HG03342 (cell line): ENCODE data around the gene TOGARAM2.

ENCODE experiments used
- ATAC-seq: cut with Tn5 transposase; IDR thresholded peaks from one replicate; pipeline ENCODE4 v1.9.1; 2021; ENCODE audit warnings: mild to moderate bottlenecking, moderate library complexity; ENCODE audit not compliant: unreplicated experiment

TOGARAM2 gene

GRCh38 chr2:29016504-29016903, 35.4 kb downstream of the TOGARAM2 start:
- no peak for ATAC-seq

GRCh38 chr2:29017716-29018435, 36.8 kb downstream of the TOGARAM2 start:
- no peak for ATAC-seq

GRCh38 chr2:29021886-29022285, 40.8 kb downstream of the TOGARAM2 start:
- ATAC-seq: no peak

GRCh38 chr2:29022679-29023078, 41.6 kb downstream of the TOGARAM2 start:
- ATAC-seq: no peak

GRCh38 chr2:29023188-29023587, 42.1 kb downstream of the TOGARAM2 start:
- ATAC-seq: no peak

- ATAC-seq: no peak
Observed at GRCh38 chr2:29024882-29025430, 43.9 kb downstream of the TOGARAM2 start.

- ATAC-seq: no peak
Observed at GRCh38 chr2:29025711-29026110, 44.6 kb downstream of the TOGARAM2 start.

GRCh38 chr2:29031046-29031445, 49.9 kb downstream of the TOGARAM2 start:
- no peak for ATAC-seq

- ATAC-seq: no peak
Observed at GRCh38 chr2:29032189-29032588, 51.1 kb downstream of the TOGARAM2 start.

GRCh38 chr2:29033172-29033571, 52.1 kb downstream of the TOGARAM2 start:
- ATAC-seq: no peak

GRCh38 chr2:29033656-29034055, 52.6 kb downstream of the TOGARAM2 start:
- ATAC-seq: no peak

- ATAC-seq: no peak
Observed at GRCh38 chr2:29035016-29035745, 54.1 kb downstream of the TOGARAM2 start.

GRCh38 chr2:29039718-29040480, 58.8 kb downstream of the TOGARAM2 start:
- ATAC-seq: no peak

- ATAC-seq: no peak
Observed at GRCh38 chr2:29040552-29040951, 59.5 kb downstream of the TOGARAM2 start.

- no peak for ATAC-seq
Observed at GRCh38 chr2:29041161-29041660, 60.1 kb downstream of the TOGARAM2 start.

GRCh38 chr2:29042561-29043075, 61.5 kb downstream of the TOGARAM2 start:
- no peak for ATAC-seq

- ATAC-seq: no peak
Observed at GRCh38 chr2:29044459-29044858, 63.4 kb downstream of the TOGARAM2 start.

- no peak for ATAC-seq
Observed at GRCh38 chr2:29046321-29046720, 65.2 kb downstream of the TOGARAM2 start.

GRCh38 chr2:29047083-29047845, 66.2 kb downstream of the TOGARAM2 start:
- no peak for ATAC-seq

GRCh38 chr2:29050591-29050990, 69.5 kb downstream of the TOGARAM2 start:
- ATAC-seq: no peak
